ENCODE measurements around the gene SGSM2.

The SGSM2 gene

GRCh38 chr17:2399572-2400473 is 62.5 kb downstream of the SGSM2 start:
- DNase-seq: peak; percentile 46 to 70

DNA sequence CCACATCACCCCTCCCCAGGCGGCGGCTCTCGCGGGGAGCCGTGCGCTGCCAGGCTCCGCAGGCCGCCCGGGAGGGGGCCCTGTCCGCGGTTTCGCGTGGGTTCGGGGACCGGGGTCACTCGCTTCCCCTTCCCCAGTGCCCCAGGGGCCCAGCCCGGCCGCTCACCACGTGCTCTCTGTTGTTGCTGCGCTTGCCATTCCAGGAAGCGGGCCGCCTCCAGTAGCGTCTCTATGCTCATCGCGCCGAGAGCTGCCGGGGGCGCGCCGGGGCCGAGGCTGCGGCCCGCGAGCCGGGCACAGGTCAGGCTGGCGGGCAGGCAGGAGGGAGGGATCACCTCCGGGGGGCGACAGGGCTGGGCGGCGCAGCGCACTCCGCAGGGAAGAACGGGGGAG is 63.2 kb downstream of the SGSM2 start:
- peak in 1 of 2 experiments; percentile 5 for DNase-seq

- DNase-seq: peak; percentile 61 to 74
Measured at GRCh38 chr17:2400877-2401425, 63.6 kb downstream of the SGSM2 start, which contains the start of gene MNT. MNT (minus strand) TSS chr17:2401060; CDS start chr17:2400712, 348 bp downstream.

- DNase-seq: peak; percentile 77 to 83
Measured at GRCh38 chr17:2401426-2402221, 64.3 kb downstream of the SGSM2 start.

GRCh38 chr17:2402544-2402943 is 65.2 kb downstream of the SGSM2 start:
- DNase-seq: no peak

DNA sequence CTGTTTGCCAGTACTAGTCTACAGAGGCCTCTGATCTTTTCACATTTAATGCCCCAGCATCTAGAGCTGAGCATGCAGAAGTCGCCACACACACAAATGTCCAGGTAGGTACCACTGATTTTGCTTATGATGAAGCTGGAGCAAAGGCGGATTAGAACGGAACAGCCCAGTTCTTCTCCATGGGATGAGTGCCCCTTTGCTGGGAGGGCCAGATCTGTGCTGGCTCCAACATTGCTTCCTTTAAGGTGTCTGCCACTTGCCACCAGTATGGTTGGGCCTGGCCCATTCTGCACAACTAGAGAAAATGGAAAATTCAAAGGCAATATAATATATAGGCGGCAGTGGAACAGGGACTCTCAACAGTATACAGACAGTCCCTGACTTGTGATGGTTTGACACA is 65.7 kb downstream of the SGSM2 start:
- DNase-seq: no peak

- no peak for DNase-seq
Measured at GRCh38 chr17:2405247-2405926, 68.1 kb downstream of the SGSM2 start.

- DNase-seq: no peak
Measured at GRCh38 chr17:2406271-2406902, 69.1 kb downstream of the SGSM2 start.

DNA sequence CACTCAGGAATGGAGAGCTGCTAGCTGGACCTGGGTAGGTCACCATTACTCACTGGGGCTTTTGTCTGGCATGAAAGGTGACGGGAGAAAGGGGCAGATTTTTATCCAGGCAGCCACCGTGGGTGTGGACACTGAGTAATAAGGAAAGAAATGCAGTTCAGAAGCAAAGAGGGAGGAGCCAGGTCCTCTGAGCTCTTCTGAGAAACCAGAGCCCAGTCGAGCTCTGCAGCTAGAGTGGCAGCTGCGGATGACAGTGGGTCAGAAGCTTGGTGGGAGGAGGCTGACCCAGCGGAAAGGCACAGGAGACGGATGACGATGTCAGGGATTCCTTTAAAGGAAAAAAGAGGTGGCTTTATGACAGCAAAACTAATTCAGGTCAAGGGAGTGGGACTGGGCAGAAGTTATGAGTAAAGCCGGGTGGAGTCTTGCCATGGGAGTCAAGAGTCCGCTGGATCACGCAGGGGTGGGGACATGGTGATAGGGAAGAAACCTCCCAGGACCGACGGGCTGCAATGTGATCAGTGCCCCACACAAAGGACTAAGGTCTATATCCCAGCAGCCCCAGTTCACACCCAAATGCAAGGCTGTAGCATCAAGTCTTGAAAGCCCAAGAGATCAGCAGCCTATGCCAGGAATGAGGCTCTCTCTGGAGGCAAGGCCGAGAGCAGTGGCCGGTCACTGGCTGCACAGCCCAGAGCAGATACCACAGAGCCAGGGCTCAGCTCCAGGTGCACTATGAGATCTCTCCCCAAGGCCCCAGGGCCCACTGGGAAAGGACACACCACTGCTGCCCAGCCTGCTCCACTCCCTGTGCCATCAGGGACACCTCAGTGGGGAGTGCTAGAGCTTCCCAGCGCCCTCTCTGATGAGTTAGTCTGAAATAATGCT is 69.8 kb downstream of the SGSM2 start:
- DNase-seq: no peak

- no peak for DNase-seq
Measured at GRCh38 chr17:2410951-2411350, 73.7 kb downstream of the SGSM2 start.

GRCh38 chr17:2412561-2413021 is 75.3 kb downstream of the SGSM2 start:
- no peak for DNase-seq

DNA sequence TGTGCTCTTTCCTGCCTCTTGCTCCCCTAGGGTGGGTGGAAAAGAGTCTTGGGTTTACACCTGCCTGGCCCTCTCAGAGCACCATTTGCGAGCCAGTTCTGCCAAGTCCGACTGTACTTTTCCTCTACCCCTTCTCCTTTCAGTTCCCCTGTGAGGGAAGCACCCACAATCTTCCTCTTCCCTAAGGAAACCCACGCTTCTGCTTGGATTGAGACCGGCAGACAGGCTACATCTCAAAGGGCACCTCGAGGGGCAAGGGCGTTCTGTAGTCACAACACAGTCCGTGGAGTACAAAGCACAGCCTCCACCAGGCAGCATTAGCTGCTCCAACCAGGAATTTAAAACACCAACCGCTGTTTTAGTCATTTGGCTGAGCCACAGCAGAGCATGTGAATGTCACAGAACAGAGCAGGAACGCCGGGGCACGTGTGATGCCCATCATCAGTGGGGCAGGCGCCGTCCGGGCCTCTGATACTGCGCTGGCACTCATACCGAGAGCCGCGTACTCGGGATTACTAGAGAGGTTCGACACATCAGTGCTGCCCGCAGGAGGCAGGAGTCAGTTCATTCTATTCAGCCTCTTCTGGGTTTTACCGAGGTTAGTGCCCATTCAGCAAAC is 77.3 kb downstream of the SGSM2 start:
- DNase-seq: no peak

DNA sequence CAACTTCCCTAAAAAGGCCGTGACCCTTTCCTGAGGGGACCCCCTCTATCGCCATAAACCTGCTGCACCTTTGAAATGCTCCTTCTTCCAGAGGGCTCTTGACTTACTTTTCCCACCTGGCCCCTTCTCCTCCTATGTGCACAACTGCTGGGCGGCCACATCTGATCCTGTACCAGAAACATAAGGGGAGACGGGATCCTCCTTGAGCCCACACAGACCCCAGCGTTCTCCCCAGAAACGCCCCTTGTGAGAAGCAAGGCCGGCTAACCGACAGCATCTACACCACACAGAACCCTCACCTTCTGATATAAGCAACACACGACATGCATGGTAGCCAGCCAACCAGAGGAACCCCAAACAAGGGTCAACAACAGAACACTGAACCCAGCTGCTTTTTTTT is 77.8 kb downstream of the SGSM2 start:
- no peak for DNase-seq

- peak; percentile 24 to 28 for DNase-seq
Measured at GRCh38 chr17:2416010-2416734, 78.9 kb downstream of the SGSM2 start.

GRCh38 chr17:2418572-2418971 is 81.3 kb downstream of the SGSM2 start:
- DNase-seq: no peak

DNA sequence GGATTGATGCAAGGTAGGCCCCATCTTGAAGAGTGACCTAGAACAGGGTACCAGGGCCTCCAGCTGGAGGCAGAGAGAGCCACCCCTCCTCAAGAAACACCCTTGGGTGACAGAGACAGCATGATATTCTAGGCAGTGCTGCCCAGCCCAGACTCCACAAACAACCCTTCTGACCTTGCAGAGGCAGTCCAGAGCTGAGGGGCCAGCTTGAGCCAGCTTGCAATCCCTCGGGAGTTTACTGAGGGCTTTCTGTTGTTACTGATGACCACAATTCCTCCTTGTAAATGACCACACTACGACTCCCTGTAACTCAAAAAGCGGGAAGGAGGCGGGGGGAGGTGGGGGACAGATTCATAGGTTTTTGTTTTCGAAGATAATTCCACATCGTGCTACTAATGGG is 82.2 kb downstream of the SGSM2 start:
- DNase-seq: no peak

DNA sequence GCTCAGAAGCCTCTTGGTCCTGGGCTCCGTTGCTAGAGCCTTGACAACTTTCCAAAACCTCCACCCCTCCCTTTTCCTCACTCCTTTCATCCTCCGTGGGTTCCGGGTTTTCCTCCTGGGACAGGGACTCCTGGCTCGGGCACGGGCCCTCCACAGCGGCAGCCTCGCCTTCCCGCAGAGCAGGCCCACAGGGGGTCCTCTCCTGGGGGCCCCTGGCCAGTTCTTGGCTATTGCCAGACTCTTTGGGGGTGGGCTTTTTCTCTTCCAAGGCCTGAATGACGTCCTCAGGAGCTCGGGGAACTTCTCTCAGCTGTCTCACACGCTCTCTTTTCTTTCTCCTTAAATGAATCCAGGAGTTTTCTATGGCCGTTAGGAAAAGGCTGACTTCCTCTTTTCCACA is 82.9 kb downstream of the SGSM2 start:
- no peak for DNase-seq

DNA sequence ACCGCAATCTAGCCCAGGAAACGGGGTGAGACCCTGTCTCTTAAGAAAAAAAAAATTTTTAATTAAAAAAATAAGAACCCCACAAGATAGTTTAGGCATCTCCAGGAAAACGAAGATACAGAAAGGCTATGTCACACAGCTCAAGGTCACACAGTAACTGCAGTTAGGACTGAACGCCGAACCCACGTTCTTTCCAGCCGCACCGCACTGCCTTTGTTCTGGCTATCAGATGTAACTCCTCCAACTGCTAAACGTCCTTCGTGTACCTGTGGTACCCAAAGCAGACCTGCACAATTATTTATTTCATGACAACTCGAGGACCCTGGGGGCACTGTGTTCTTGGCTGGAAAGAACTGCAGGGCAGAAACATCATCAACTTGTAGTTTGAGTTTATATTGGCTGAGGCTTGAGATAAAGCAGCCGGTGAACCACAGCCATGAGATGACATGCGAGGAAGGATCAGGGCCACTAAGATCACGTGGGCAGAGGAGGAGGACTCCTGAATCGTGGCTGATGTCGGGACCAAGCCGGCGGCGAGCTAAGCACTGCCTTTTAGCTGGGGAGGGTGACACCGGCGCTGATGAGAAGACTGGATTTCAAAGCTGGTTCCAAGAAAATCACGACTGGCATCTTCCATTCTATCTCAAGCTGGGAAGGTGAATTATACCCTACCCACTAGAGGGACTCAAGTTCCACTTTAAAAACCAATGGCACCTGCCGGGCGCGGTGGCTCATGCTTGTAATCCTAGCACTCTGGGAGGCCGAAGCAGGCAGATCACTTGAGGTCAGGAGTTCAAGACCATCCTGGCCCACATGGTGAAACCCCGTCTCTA is 84.2 kb downstream of the SGSM2 start:
- no peak for DNase-seq

DNA sequence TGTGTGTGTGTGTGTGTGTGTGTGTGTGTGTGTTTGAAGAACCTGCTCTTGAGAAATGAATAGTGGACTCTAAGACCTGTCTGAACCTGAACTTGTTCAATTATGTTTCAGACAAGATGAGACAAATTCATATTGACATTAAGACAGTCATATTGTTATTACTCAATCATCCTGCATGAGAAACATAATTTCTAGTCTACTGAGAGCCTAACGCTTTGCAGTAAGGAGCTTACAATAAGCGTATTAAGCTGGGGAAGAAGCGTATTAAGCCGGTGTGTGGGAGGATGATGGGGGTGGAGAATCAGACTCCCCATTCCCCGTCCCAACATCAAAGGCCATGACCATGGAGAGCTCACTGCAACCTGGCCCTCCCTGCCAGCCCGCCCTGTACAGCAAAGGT is 86.0 kb downstream of the SGSM2 start:
- no peak for DNase-seq
